DMS53 treated with DMSO at 0.1 percent for 48 hours (cell line): ENCODE results near the gene TRMT11.
A peak's percentile ranks its signal among the peaks of the same experiment; 100 is the strongest.
"Not testable (repeated sequence)": the region's sequence is repeated elsewhere in the genome, so short reads cannot be mapped to it uniquely, and the experiment has no call there.

ENCODE experiments used
- DNase-seq: peaks from one replicate; lab custom pipeline; 2025; ENCODE audit not compliant: unreplicated experiment; lab: John Stamatoyannopoulos, UW

The TRMT11 gene

DNA sequence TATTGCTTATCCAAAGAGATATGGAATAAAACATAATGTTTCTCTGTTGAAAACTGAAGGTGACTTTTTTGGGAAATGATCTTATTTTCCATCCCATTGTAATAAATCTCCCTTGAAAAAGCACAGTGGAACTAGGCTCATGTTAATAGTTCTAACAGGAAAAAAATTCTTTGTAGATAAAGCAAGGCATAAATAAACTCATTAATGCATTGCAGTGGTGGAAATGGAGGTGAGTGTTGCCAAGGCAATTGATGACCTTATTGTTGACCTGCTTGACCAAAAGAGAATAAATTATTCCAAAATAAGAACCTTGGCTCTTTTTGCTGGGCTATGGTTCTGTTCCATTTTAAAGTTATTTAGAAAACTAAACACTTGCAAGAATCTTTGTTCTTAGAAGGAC is 55.2 kb downstream of the TRMT11 start:
- no peak for DNase-seq

DNA sequence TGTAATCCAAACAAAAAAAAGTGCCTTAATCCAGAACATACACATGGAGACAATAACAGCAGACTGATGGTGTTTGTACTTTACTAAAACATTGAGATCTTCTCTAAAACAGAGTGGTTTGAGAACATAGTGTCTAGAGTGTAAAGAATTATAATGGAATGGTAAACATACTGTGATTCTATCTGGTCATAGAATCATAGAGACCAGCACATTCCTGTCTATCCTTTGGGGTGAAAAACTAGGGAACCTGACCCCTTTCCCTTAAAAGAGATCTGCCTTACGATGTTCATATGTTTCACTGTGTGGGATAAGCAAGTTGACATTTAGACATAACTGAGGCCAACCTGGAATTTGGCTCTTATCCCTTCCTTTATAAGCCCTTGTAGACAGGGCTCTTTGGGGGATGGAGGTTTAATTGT is 55.7 kb downstream of the TRMT11 start:
- DNase-seq, result no peak

DNA sequence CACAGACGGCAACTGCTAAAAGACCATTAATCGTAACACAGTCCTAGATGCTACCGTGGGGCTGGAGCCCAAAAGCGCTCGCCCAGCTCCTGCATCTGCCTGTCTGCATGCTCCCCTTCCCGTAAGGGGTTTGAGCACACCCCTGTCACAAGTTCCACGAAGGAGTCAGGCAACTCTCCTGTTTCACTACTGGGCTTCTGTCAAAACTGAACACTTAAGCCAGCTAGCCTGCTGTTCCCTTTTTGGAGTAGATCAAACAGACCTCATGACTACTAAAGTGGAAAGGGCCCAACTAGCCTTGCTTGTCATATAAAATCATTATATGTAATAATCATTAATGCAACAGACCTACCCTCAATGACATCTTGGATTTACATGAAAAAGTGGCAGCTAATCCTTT is 61.3 kb downstream of the TRMT11 start:
- DNase-seq, result no peak

- DNase-seq, result peak; percentile 43
Observed at GRCh38 chr6:126048635-126049034, 62.3 kb downstream of the TRMT11 start.

DNA sequence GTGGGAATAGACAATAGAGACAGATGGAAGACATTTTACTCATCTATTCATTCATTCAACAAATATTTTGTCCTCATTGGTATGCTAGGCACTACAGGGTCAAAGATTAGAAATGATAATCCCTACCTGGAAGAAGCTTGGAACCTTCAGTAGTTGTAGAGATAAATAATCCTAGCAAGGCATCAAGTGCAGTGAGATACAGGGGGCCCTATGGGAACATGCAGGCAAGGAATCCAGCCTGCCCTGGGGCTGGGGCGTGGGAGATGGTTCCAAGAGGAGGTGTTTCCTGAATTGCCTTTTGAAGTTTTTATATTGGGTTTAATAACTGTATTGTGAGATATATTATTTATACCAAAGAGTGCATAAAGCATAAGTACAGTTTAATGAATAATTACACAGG is 64.5 kb downstream of the TRMT11 start:
- no peak for DNase-seq

DNA sequence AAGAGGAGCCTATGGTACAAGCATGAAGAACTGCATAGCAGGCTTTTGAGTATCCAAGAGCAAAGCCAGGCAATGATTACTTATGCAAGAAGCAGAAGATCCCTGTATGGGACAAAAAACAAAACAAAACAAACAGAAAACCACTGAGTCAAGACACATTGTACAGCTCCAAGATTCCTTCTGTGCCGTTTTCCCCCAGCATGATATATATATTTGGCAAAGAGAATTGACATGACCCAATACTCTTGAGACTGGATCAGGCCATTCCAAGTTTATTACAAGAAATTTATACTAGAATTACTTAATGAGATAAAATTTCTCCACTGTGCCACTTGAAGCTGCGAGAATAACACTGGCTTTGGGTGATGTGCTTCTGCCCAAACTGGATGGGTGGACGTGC is 65.5 kb downstream of the TRMT11 start:
- no peak for DNase-seq

- DNase-seq, result no peak
Observed at GRCh38 chr6:126052485-126052884, 66.1 kb downstream of the TRMT11 start.

DNA sequence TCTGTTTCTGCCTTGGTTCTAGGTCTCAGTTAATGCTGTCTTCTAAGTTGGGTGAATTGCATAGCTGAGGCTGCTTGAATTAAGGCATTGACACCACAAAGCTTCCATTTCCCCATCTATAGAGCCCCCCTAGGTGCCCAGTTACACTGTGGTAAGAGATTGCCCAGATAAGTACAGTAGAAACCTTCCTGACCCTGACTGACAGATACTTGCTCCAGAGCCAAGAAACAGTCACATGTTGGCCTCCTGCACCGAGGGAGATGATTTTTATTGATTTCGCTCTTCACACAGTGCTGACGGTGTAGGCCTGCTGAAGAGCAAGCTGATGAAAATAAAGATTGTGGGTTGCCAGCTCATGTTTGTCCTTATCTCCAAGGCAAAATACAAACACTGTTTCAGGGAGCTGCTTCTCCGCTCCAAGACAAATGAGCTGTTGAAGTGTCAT is 67.9 kb downstream of the TRMT11 start:
- DNase-seq, result no peak

- no peak for DNase-seq
Observed at GRCh38 chr6:126054802-126055201, 68.5 kb downstream of the TRMT11 start.

GRCh38 chr6:126055449-126055848 is 69.1 kb downstream of the TRMT11 start:
- no peak for DNase-seq

DNA sequence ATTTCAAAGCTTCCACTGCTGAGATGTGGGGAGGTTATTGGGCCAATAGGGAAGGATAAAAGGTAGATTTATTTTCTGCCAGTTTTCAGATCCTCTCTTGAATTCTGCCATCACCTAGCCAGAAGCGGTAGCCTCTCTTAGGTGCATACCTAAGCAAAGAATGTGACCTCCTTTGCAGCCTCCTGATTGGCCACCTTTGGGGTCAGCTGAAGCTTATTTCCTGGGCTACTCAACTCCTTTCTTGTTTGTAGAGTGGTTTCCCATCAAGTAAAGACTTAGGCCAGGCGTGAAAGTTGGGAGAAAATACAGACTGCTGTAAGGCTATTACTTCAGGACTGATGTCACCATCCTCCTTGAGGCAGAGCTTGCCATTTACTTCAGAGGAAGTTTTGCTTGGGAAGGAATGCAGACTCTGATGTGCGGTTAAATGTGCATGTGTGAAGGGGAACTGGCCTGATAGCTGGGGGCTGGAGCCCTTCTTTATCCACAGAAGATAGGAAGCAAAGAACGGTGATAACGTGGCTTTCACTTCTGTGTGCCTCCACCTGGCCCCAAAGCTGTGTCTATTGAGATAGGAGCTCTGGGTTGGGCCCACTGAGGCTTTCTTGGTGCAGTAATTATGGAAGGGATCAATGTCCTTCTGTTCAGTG is 70.1 kb downstream of the TRMT11 start:
- DNase-seq, result no peak

- not testable (repeated sequence) for DNase-seq
Observed at GRCh38 chr6:126058085-126058484, 71.7 kb downstream of the TRMT11 start.

DNA sequence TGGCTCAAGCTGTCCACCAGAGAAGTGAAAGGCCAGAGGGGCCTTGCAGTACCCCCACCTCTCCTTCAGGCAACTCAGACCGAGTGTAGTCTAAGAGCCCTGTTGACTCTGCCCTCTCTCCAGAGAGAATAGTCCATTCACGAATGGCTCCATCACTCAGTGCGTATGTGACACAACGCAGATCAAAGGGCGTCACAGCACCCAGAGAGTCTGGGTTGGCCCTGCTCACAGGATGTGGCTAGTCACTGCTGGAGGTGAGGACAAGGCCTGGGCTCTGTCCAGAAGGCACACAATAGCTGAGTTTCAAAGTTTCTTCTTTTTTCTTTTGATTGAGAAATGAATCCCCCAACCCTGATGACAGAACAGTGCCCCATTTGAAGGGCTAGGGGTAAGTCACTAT is 74.1 kb downstream of the TRMT11 start:
- no peak for DNase-seq

DNA sequence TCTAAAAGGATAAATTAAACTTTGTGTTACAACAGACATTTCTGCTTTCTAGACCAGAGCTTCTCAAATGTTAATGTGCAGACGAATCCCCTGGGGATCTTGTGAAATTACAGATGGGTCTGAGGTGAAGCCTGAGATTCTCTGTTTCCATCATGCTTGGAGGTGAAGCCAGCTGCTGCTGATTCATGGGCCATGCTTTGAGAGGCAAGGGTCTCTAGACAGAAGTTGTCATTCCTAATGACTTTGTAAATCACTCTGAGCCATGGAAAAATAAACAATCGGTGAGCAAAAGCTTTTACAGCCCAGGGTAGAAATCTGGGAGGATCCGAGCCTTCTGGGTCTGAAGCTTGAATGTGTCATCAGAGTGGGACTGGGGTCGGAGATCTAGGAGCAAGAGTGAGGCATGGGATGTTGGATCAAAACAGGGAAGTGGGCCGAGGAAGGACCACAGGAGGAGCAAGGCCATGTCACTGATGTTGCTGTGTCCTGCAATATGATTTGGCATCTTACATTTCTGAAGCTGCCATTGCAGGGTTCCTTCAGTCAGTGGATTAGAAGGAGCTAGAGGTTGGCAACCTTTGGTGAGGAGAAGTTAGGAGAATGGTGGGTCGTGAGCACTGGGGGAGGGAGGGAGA is 77.3 kb downstream of the TRMT11 start:
- DNase-seq, result no peak

- no peak for DNase-seq
Observed at GRCh38 chr6:126064257-126064747, 78.0 kb downstream of the TRMT11 start.

GRCh38 chr6:126064748-126065401 is 78.5 kb downstream of the TRMT11 start:
- DNase-seq, result no peak

DNA sequence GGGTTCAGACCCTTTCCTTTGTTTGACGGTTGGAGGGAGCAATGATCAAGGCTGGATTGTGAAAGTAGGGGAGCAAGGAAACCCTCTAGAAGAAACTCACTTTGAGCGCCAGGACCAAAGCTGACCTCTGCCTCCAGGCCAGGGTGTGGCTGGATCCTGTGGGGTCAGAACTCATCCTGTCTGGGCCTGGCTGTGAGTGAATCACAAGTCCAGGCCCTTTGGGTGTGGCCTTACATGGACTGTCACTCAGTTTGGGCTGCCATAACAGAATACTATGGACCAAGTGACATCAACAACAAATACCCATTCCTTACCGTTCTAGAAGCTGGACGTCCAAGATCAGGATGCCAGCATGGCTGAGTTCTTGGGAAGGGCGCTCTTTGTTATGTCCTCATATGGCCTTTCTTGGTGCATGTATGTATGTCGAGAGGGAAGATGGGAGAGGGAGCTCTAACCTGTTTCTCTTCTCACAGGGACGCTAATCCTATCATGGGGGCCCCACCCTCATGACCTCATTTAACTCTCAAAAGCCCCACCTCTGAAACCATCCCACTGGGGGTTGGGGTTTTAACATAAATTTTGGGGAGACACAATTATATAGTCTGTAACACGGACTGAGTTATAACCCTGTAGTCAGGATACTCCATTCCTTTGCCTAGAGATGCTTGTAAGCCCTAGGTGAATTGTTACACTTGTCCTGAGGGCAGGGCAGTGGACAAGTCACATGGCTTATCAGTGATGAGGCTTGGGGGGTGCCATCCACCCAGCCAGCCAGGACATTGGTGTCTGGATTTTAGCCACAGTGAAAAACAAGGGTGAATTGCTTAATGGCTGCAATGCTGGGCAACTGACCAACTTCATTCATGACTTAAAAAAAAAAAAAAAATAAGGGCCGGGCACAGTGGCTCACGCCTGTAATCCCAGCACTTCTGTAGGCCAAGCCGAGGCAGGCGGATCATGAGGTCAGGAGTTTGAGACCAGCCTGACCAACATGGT is 80.0 kb downstream of the TRMT11 start:
- no peak for DNase-seq

DNA sequence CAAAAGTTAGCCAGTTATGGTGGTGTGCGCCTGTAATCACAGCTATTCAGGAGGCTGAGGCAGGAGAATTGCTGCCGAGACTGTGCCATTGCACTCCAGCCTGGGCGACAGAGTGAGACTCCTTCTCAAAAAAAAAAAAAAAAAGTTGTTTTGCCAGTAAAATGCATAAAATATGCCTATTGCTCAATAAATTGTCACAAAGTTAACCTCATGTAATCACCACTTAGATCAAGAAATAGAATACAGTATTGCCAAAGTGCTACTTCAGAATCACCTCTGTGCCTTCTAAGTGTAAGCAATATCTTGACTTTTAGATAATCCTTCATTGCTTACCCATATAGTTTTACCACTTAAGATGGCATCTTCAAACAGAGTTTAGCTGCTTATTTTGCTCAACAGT is 80.7 kb downstream of the TRMT11 start:
- DNase-seq, result no peak

DNA sequence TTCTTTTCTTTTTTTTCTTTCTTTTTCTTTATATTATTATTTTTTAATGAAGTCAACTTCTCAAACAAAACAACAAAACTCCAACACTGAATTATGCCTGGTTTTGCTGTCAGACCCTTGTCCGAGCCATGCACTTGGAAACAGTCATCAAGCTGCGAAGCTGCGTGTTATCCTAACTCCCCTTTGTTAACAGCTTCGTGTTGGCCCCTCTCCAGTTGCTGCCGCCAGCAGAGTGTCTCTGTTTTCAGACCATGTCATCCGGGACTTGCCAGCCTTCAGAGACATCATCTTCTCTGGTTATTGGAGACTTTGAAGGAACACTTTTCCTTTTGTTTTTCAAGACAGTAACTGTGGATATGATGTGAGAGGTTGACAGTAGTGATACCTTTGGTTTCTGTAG is 83.1 kb downstream of the TRMT11 start:
- no peak for DNase-seq

- DNase-seq, result no peak
Observed at GRCh38 chr6:126071000-126071647, 84.8 kb downstream of the TRMT11 start.

DNA sequence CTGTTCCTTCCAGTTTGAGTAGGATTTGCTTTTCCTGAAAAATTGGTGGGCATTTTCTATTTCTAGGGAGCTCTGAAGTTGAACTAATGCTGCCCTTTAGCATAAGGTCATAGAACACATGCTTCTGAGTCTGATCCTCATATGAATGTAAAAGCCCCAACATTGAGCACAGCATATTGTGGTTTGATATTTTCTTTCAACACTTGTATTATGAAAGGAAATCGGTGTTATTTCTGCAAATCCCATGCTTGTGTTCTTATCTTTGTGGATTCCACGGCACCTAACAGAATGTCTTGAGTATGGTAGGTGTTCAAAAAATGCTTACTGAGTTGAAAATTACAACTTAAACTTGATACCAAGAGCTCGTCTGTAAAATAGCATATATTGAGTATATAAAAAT is 85.8 kb downstream of the TRMT11 start:
- DNase-seq, result no peak
